Pancreas (tissue), 10 donors: Measurements from ENCODE around the gene USP13. TPM values are rescaled to one million over a fixed set of nuclear protein-coding genes. Genes with fewer than 3 reads are reported as not detected.

ENCODE experiments used
- ATAC-seq, 4 donors: fragments of 200-7000 bp; cut with Tn5 transposase; one replicate each; pipeline versions ENCODE4 v1.8.0 to v1.9.1; 2020; ENCODE audit warnings: mild to moderate bottlenecking in 4 of 4, moderate library complexity in 4 of 4
- DNase-seq, 6 donors: peaks; one replicate each; pipeline ENCODE4 v3.0.0-alpha.2; 2020
- FAIRE-seq: peaks from 2 replicates; lab custom pipeline; 2012; peaks lifted over from hg19 to GRCh38; lab: Jason Lieb, UNC
- H3K27ac ChIP-seq, 4 donors: fragments of 200-600 bp; sonication (generic); 1 replicate in 3 of 4; 2 replicates in 1 of 4; pipeline versions ENCODE4 v1.5.0 to v1.8.0; 2020
- H3K27me3 ChIP-seq, 4 donors: fragments of 200-600 bp; one replicate each; pipeline ENCODE4 v1.8.0; 2021
- H3K36me3 ChIP-seq, 3 donors: fragments of 200-600 bp; sonication (generic) in 1 of 3; one replicate each; pipeline versions ENCODE4 v1.5.0 to v1.8.0; 2020 to 2021
- H3K4me1 ChIP-seq, 3 donors: fragments of 200-600 bp; one replicate each; pipeline ENCODE4 v1.8.0; 2021
- H3K4me3 ChIP-seq, 4 donors: fragments of 200-600 bp; sonication (generic) in 2 of 4; one replicate each; pipeline versions ENCODE4 v1.5.0 to v1.8.0; 2020 to 2021
- H3K9me3 ChIP-seq, 4 donors: fragments of 200-600 bp; one replicate each; pipeline ENCODE4 v1.8.0; 2021
- WGBS, 2 donors: extraction: QIAGEN DNeasy Blood & Tissue Kit; methylation state at CpG; one replicate each; pipeline ENCODE4 v1.1.7; 2013; 5-methylcytosine and 5-hydroxymethylcytosine counted together
- intact Hi-C, 3 donors: fragments of 100-400 bp; cut with DNase I; formaldehyde crosslinking; loops; one replicate each; pipeline versions ENCODE4 v1.11.1 to v1.14.2; 2022
- polyA plus RNA-seq, 2 donors: library from polyadenylated mRNA; stranded (reverse); fragments of 200-250 nt; gene quantifications; one replicate each; pipeline ENCODE4 v1.2.3, GENCODE V29; 2013
- total RNA-seq, 6 donors: library from RNA; stranded (reverse); fragmentation: NEBNext Ultra II Directional in 4 of 6; extraction: Animal tissue kit (Norgen Biotek cat#: 25700) in 4 of 6; gene quantifications; one replicate each; pipeline versions ENCODE4 v1.2.1 to v1.2.4, GENCODE V29; 2021 to 2023
- TF ChIP-seq, protein P1 (sequence below), 4 donors: fragments of 200-600 bp; sonication (generic) in 3 of 4; IDR thresholded peaks; one replicate each; pipeline versions ENCODE4 v1.5.0 to v1.8.0; 2021; ENCODE audit warnings: antibody characterized with exemption in 4 of 4
- donor health status: healthy with polysubstance abuse.
- donor health status: DM: no; HTN: no; CAD: no; lungs with moderate emphysema.
- donor health status: DM: no; HTN: no; CAD: no.
- donor health status: control.
- donor health status: control.
- donor health status: Bipolar disorder and iron deficiency.
- donor health status: DM: yes; HTN: yes; CAD: no.
- donor health status: DM: no; HTN: no; CAD: no.
- donor health status: DM: no; HTN: no; CAD: no.
- donor health status: DM: yes; HTN: yes; CAD: no.

USP13 gene
- total and polyA plus RNA-seq, 8 donors: 1.1 to 6.1 (median 4.8) TPM

DNA sequence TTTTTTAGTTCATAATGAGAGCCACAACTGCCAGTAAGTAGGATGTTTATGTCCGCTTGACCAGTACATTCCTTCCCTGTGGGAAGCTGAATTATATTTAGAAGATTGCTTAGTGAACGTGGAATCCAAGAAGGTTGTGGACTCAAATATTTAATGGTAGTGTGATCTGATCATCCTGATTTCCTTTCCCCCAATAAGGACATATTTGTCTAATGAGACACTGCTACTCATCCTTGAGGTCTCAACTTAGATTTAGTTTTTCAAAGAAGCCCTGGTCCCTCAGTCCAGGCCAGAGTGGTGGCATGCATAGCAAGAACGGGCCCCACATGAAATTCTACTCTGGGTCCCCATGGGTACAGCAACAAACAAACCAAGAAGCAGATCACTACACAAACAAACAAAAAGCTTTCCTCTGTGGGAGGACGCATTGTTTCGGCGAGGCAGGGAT is 60.8 kb downstream of the USP13 start:
- Histone ChIP-seq H3K4me1 (no peaks in the 10 kb centered on the region), H3K9me3 (no peaks in the 10 kb centered on the region), H3K36me3 (peaks cover 0 to 7% (median 2%) of the 10 kb centered on the region in 3 donors), H3K4me3 (no peak overlapping the region), H3K27me3 (no peaks in the 10 kb centered on the region), H3K27ac (no peak overlapping the region)
- TF ChIP-seq, protein P1, sequence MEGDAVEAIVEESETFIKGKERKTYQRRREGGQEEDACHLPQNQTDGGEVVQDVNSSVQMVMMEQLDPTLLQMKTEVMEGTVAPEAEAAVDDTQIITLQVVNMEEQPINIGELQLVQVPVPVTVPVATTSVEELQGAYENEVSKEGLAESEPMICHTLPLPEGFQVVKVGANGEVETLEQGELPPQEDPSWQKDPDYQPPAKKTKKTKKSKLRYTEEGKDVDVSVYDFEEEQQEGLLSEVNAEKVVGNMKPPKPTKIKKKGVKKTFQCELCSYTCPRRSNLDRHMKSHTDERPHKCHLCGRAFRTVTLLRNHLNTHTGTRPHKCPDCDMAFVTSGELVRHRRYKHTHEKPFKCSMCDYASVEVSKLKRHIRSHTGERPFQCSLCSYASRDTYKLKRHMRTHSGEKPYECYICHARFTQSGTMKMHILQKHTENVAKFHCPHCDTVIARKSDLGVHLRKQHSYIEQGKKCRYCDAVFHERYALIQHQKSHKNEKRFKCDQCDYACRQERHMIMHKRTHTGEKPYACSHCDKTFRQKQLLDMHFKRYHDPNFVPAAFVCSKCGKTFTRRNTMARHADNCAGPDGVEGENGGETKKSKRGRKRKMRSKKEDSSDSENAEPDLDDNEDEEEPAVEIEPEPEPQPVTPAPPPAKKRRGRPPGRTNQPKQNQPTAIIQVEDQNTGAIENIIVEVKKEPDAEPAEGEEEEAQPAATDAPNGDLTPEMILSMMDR (IDR thresholded peaks at IDR 0.05): no peak
- no peak for FAIRE-seq
- WGBS, 2 donors: 93% methylated on average over 6 of the region's 6 CpGs
- intact Hi-C loops: no loop called here
- no peak for ATAC-seq
- no peak for DNase-seq

DNA sequence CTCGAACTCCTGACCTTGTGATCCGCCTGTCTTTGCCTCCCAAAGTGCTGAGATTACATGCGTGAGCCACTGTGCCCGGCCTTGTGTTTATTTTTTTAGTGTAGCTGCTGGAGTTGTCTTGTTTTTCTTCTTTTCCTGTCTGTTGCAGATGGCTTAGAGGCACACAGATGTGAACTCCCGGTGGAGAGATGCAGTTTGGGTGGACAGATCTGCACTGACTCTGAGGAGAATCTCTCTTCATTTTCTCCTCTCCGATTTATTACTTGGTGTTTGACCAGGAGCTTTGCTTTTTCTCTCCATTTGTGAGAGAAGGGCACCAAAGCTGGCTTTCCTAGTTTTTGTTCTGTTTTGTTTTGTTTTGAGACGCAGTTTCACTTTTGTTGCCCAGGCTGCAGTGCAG is 62.7 kb downstream of the USP13 start:
- TF ChIP-seq, protein P1 (IDR thresholded peaks at IDR 0.05): no peak
- Histone ChIP-seq H3K27ac (no peak overlapping the region), H3K4me1 (no peaks in the 10 kb centered on the region), H3K36me3 (peaks cover 0 to 2% (median 0%) of the 10 kb centered on the region in 3 donors), H3K27me3 (no peaks in the 10 kb centered on the region), H3K4me3 (no peak overlapping the region), H3K9me3 (no peaks in the 10 kb centered on the region)
- WGBS, 2 donors: 95 to 96% methylated on average over 7 of the region's 7 CpGs
- no peak for FAIRE-seq
- intact Hi-C loops: no loop called here
- no peak for ATAC-seq
- no peak for DNase-seq

- H3K27me3 ChIP-seq: no peaks in the 10 kb centered on the region
- intact Hi-C loops: no loop called here
- no peaks in the 10 kb centered on the region for H3K4me1 ChIP-seq
- TF ChIP-seq, protein P1 (IDR thresholded peaks at IDR 0.05): no peak
- 96 to 97% methylated on average over 4 of the region's 4 CpGs for WGBS, 2 donors
- no peak for ATAC-seq
- FAIRE-seq: no peak
- no peak for DNase-seq
- H3K36me3 ChIP-seq: no peaks in the 10 kb centered on the region
- no peak overlapping the region for H3K4me3 ChIP-seq
- no peaks in the 10 kb centered on the region for H3K9me3 ChIP-seq
- no peak overlapping the region for H3K27ac ChIP-seq
Observed at GRCh38 chr3:179716226-179716625, 63.4 kb downstream of the USP13 start.

- FAIRE-seq (no peak), ATAC-seq (no peak), DNase-seq (no peak)
- H3K27ac ChIP-seq: no peak overlapping the region
- no peaks in the 10 kb centered on the region for H3K36me3 ChIP-seq
- TF ChIP-seq, protein P1 (IDR thresholded peaks at IDR 0.05): no peak
- H3K4me3 ChIP-seq: no peak overlapping the region
- WGBS, 2 donors: 94% methylated on average over 2 of the region's 2 CpGs
- H3K9me3 ChIP-seq: no peaks in the 10 kb centered on the region
- no peaks in the 10 kb centered on the region for H3K27me3 ChIP-seq
- intact Hi-C loops: no loop called here
- H3K4me1 ChIP-seq: no peaks in the 10 kb centered on the region
Observed at GRCh38 chr3:179716811-179717210, 64.0 kb downstream of the USP13 start.

GRCh38 chr3:179717219-179717618 is 64.4 kb downstream of the USP13 start:
- Histone ChIP-seq H3K27ac (no peak overlapping the region), H3K4me3 (no peak overlapping the region), H3K9me3 (no peaks in the 10 kb centered on the region), H3K27me3 (no peaks in the 10 kb centered on the region), H3K4me1 (no peaks in the 10 kb centered on the region), H3K36me3 (no peaks in the 10 kb centered on the region)
- FAIRE-seq: no peak
- WGBS, 2 donors: 85 to 97% methylated on average over 1 of the region's 1 CpG
- DNase-seq: no peak
- TF ChIP-seq, protein P1 (IDR thresholded peaks at IDR 0.05): no peak
- intact Hi-C loops: no loop called here
- no peak for ATAC-seq
